ENCODE results near the gene PNMA8A.
A peak's percentile ranks its signal among the peaks of the same experiment; 100 is the strongest.

Gene PNMA8A

DNA sequence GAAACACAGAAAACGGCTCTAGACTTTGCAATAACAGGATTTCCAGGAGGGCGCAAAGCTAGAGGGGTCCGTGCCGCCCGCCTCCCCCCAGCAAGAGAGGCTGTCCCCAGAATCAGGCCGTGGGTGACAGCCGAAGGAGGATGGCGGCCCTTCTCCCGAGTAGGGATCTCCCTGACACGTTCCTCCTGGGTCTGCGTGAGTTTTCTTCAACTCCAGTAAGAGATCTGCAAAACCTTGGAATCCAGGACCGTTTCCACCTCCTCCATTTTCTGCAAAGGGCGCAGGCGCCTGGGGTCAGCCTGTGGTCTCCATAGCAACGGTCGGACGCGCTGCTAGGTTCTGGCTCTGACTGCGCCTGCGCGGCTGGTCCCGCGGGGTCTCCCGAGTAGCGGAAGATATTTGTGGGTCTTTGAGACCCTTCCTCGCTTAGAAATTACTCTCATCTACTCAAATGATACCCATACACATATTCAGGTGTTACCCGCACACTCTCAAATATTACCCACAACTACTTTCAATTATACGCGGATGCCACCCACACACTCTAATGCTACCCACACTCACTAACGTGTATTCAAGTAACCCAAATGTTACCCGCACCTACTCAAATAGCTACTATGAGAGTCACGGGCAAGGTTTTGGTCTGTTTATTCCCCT is 44.7 kb downstream of the PNMA8A start:
- WGBS (ENCODE audit: extremely low coverage, insufficient coverage, insufficient read length) = 100% methylated on average over 1 of the region's 32 CpGs
- H3K18ac ChIP-seq (ENCODE audit: low read length) = no peak overlapping the region
- peak overlapping the region; percentile 77 for H3K4me3 ChIP-seq (ENCODE audit: low read depth, low read length)
- peak overlapping the region; percentile 85 for H4K8ac ChIP-seq (ENCODE audit: low read depth, low read length)
- no peak overlapping the region for H2BK5ac ChIP-seq (ENCODE audit: low read depth, low read length, poor library complexity)
- no peak overlapping the region for H2AK5ac ChIP-seq (ENCODE audit: low read length)
- H3K14ac ChIP-seq (ENCODE audit: low read length) = peak overlapping the region; percentile 21
- H3K27ac ChIP-seq (ENCODE audit: low read depth, low read length) = no peak overlapping the region
- H3K23ac ChIP-seq (ENCODE audit: low read length) = no peak overlapping the region
- peak overlapping the region; percentile 45 for H4K12ac ChIP-seq (ENCODE audit: low read depth, low read length)
- H3K79me1 ChIP-seq (ENCODE audit: low read length) = peaks cover 2% of the 10 kb centered on the region
- H3K79me2 ChIP-seq (ENCODE audit: control insufficient read depth, insufficient read depth, low read length, poor library complexity) = no peaks in the 10 kb centered on the region
- H3K4me1 ChIP-seq (ENCODE audit: control insufficient read depth in 1 of 2, insufficient read depth in 2 of 2, low read length in 2 of 2) = peaks cover 0 to 6% of the 10 kb centered on the region in 2 experiments
- H3K9me3 ChIP-seq (ENCODE audit: insufficient read depth, low read depth, low read length) = peaks cover 2% of the 10 kb centered on the region
- H2BK12ac ChIP-seq (ENCODE audit: low read length) = no peak overlapping the region
- peak overlapping the region; percentile 80 for H3K4me2 ChIP-seq (ENCODE audit: low read length)
- H2BK120ac ChIP-seq (ENCODE audit: insufficient read depth, low read length, poor library complexity) = no peak overlapping the region
- no peaks in the 10 kb centered on the region for H3K36me3 ChIP-seq (ENCODE audit: control insufficient read depth in 1 of 2, insufficient read depth in 2 of 2, low read length in 2 of 2)
- peak; percentile 31 to 37 for DNase-seq
- peak overlapping the region; percentile 45 for H4K91ac ChIP-seq (ENCODE audit: low read depth, low read length)
- H3K9ac ChIP-seq (ENCODE audit: low read length) = peak overlapping the region; percentile 17
- no peak overlapping the region for H3K4ac ChIP-seq (ENCODE audit: low read depth, low read length)
- H2AFZ ChIP-seq (ENCODE audit: insufficient read depth, low read length, poor library complexity) = peak overlapping the region; percentile 97
- no peaks in the 10 kb centered on the region for H3K27me3 ChIP-seq (ENCODE audit: insufficient read depth, low read length)

DNA sequence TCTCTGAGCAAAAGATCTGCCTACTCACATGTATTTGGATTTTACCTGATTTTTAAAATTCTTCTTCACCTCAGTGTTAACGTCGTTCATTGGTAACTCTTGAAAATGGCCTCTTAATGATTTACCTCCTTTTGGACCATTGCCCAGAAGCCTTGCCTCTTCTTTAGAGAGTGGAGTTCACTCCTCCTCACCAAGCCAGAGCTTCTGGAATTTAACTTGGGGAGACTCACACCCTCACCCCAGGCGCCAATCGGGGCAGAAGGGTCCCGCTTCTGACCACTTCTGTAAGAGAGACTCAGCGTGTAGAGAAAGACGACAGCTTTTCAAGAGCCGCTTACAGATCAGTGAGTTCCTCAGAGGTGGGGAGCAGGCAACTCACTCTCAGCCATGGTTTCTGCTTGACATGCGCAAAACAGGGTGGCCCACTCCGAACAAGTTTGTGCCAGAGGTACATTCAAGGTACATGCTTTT is 45.3 kb downstream of the PNMA8A start:
- H4K12ac ChIP-seq (ENCODE audit: low read depth, low read length) = peak overlapping the region; percentile 45
- peak overlapping the region; percentile 17 for H3K9ac ChIP-seq (ENCODE audit: low read length)
- peak overlapping the region; percentile 97 for H2AFZ ChIP-seq (ENCODE audit: insufficient read depth, low read length, poor library complexity)
- H3K18ac ChIP-seq (ENCODE audit: low read length) = no peak overlapping the region
- no peak overlapping the region for H3K4me3 ChIP-seq (ENCODE audit: low read depth, low read length)
- H4K8ac ChIP-seq (ENCODE audit: low read depth, low read length) = peak overlapping the region; percentile 85
- no peak overlapping the region for H3K27ac ChIP-seq (ENCODE audit: low read depth, low read length)
- H3K79me1 ChIP-seq (ENCODE audit: low read length) = peaks cover 2% of the 10 kb centered on the region
- no peak for DNase-seq
- H3K4me1 ChIP-seq (ENCODE audit: control insufficient read depth in 1 of 2, insufficient read depth in 2 of 2, low read length in 2 of 2) = peaks cover 0 to 6% of the 10 kb centered on the region in 2 experiments
- WGBS (ENCODE audit: extremely low coverage, insufficient coverage, insufficient read length) = no CpG with 5 or more reads among the region's 10 CpGs
- H2BK5ac ChIP-seq (ENCODE audit: low read depth, low read length, poor library complexity) = no peak overlapping the region
- H2AK5ac ChIP-seq (ENCODE audit: low read length) = no peak overlapping the region
- H3K27me3 ChIP-seq (ENCODE audit: insufficient read depth, low read length) = no peaks in the 10 kb centered on the region
- no peaks in the 10 kb centered on the region for H3K79me2 ChIP-seq (ENCODE audit: control insufficient read depth, insufficient read depth, low read length, poor library complexity)
- H3K14ac ChIP-seq (ENCODE audit: low read length) = no peak overlapping the region
- H2BK12ac ChIP-seq (ENCODE audit: low read length) = no peak overlapping the region
- no peak overlapping the region for H3K4ac ChIP-seq (ENCODE audit: low read depth, low read length)
- no peak overlapping the region for H3K23ac ChIP-seq (ENCODE audit: low read length)
- no peak overlapping the region for H2BK120ac ChIP-seq (ENCODE audit: insufficient read depth, low read length, poor library complexity)
- H3K4me2 ChIP-seq (ENCODE audit: low read length) = peak overlapping the region; percentile 80
- H4K91ac ChIP-seq (ENCODE audit: low read depth, low read length) = peak overlapping the region; percentile 45
- no peaks in the 10 kb centered on the region for H3K36me3 ChIP-seq (ENCODE audit: control insufficient read depth in 1 of 2, insufficient read depth in 2 of 2, low read length in 2 of 2)
- peaks cover 2% of the 10 kb centered on the region for H3K9me3 ChIP-seq (ENCODE audit: insufficient read depth, low read depth, low read length)

- H2BK5ac ChIP-seq (ENCODE audit: low read depth, low read length, poor library complexity) = no peak overlapping the region
- H2BK120ac ChIP-seq (ENCODE audit: insufficient read depth, low read length, poor library complexity) = no peak overlapping the region
- H3K9ac ChIP-seq (ENCODE audit: low read length) = no peak overlapping the region
- H3K23ac ChIP-seq (ENCODE audit: low read length) = no peak overlapping the region
- H4K91ac ChIP-seq (ENCODE audit: low read depth, low read length) = no peak overlapping the region
- H3K27ac ChIP-seq (ENCODE audit: low read depth, low read length) = no peak overlapping the region
- H4K12ac ChIP-seq (ENCODE audit: low read depth, low read length) = no peak overlapping the region
- H3K4me2 ChIP-seq (ENCODE audit: low read length) = no peak overlapping the region
- H2BK12ac ChIP-seq (ENCODE audit: low read length) = no peak overlapping the region
- no peak overlapping the region for H3K4me3 ChIP-seq (ENCODE audit: low read depth, low read length)
- H2AK5ac ChIP-seq (ENCODE audit: low read length) = no peak overlapping the region
- no peaks in the 10 kb centered on the region for H3K79me2 ChIP-seq (ENCODE audit: control insufficient read depth, insufficient read depth, low read length, poor library complexity)
- H3K18ac ChIP-seq (ENCODE audit: low read length) = no peak overlapping the region
- peaks cover 2% of the 10 kb centered on the region for H3K9me3 ChIP-seq (ENCODE audit: insufficient read depth, low read depth, low read length)
- no peaks in the 10 kb centered on the region for H3K27me3 ChIP-seq (ENCODE audit: insufficient read depth, low read length)
- no peak overlapping the region for H4K8ac ChIP-seq (ENCODE audit: low read depth, low read length)
- no peaks in the 10 kb centered on the region for H3K36me3 ChIP-seq (ENCODE audit: control insufficient read depth in 1 of 2, insufficient read depth in 2 of 2, low read length in 2 of 2)
- no peak for DNase-seq
- no peak overlapping the region for H3K4ac ChIP-seq (ENCODE audit: low read depth, low read length)
- peaks cover 2% of the 10 kb centered on the region for H3K79me1 ChIP-seq (ENCODE audit: low read length)
- WGBS (ENCODE audit: extremely low coverage, insufficient coverage, insufficient read length) = no CpG with 5 or more reads among the region's 5 CpGs
- H2AFZ ChIP-seq (ENCODE audit: insufficient read depth, low read length, poor library complexity) = no peak overlapping the region
- H3K14ac ChIP-seq (ENCODE audit: low read length) = no peak overlapping the region
- H3K4me1 ChIP-seq (ENCODE audit: control insufficient read depth in 1 of 2, insufficient read depth in 2 of 2, low read length in 2 of 2) = peaks cover 0 to 6% of the 10 kb centered on the region in 2 experiments
Measured at GRCh38 chr19:46423188-46423587, 48.2 kb downstream of the PNMA8A start.

- Histone ChIP-seq H3K27me3 (ENCODE audit: insufficient read depth, low read length) (no peaks in the 10 kb centered on the region), H4K8ac (ENCODE audit: low read depth, low read length) (no peak overlapping the region), H2BK120ac (ENCODE audit: insufficient read depth, low read length, poor library complexity) (no peak overlapping the region), H3K4ac (ENCODE audit: low read depth, low read length) (no peak overlapping the region), H3K9me3 (ENCODE audit: insufficient read depth, low read depth, low read length) (peaks cover 2% of the 10 kb centered on the region), H3K27ac (ENCODE audit: low read depth, low read length) (no peak overlapping the region), H4K12ac (ENCODE audit: low read depth, low read length) (no peak overlapping the region), H3K18ac (ENCODE audit: low read length) (no peak overlapping the region), H3K4me2 (ENCODE audit: low read length) (no peak overlapping the region), H2BK5ac (ENCODE audit: low read depth, low read length, poor library complexity) (no peak overlapping the region), H3K36me3 (ENCODE audit: control insufficient read depth in 1 of 2, insufficient read depth in 2 of 2, low read length in 2 of 2) (no peaks in the 10 kb centered on the region), H2AK5ac (ENCODE audit: low read length) (no peak overlapping the region), H4K91ac (ENCODE audit: low read depth, low read length) (no peak overlapping the region), H3K23ac (ENCODE audit: low read length) (no peak overlapping the region), H2AFZ (ENCODE audit: insufficient read depth, low read length, poor library complexity) (no peak overlapping the region), H3K4me3 (ENCODE audit: low read depth, low read length) (no peak overlapping the region), H3K79me1 (ENCODE audit: low read length) (peaks cover 2% of the 10 kb centered on the region), H3K4me1 (ENCODE audit: control insufficient read depth in 1 of 2, insufficient read depth in 2 of 2, low read length in 2 of 2) (peaks cover 0 to 6% of the 10 kb centered on the region in 2 experiments), H2BK12ac (ENCODE audit: low read length) (no peak overlapping the region), H3K79me2 (ENCODE audit: control insufficient read depth, insufficient read depth, low read length, poor library complexity) (no peaks in the 10 kb centered on the region), H3K9ac (ENCODE audit: low read length) (no peak overlapping the region), H3K14ac (ENCODE audit: low read length) (no peak overlapping the region)
- DNase-seq = no peak
- WGBS (ENCODE audit: extremely low coverage, insufficient coverage, insufficient read length) = no CpG with 5 or more reads among the region's 2 CpGs
Measured at GRCh38 chr19:46422344-46422743, 49.0 kb downstream of the PNMA8A start.

All from trophoblast cell (in vitro differentiated cells and primary cell).